GM12878 (cell line): ENCODE measurements around the gene TMEM253. TPM values are rescaled to one million over a fixed set of nuclear protein-coding genes. Genes with fewer than 3 reads are reported as not detected.

Source experiments
- ATAC-seq: fragments of 200-7000 bp; cut with Tn5 transposase; 3 replicates; pipeline ENCODE4 v1.9.1; 2020; ENCODE audit warnings: mild to moderate bottlenecking, moderate library complexity
- BruUV-seq: library from RNA; stranded (reverse); fragments of 400-500 nt; replicated peaks from 2 replicates; lab custom pipeline; 2021; lab: Mats Ljungman, UMichigan
- CTCF ChIA-PET: fragments of 300-600 bp; sonication (Branson Sonifier 250); formaldehyde crosslinking; extraction: SDS; loops from one replicate; lab custom pipeline; 2021; ENCODE audit warnings: inconsistent platforms; lab: Yijun Ruan, JAX
- POLR2A ChIA-PET: fragments of 350-600 bp; formaldehyde crosslinking; extraction: SDS; loops from one replicate; lab custom pipeline; 2021; ENCODE audit warnings: inconsistent platforms; lab: Charles Lee
- RAD21 ChIA-PET: fragments of 300-600 bp; sonication (Branson Sonifier 250); formaldehyde crosslinking; loops from one replicate; lab custom pipeline; 2023; ENCODE audit warnings: antibody characterized with exemption; ENCODE audit not compliant: unreplicated experiment; lab: Charles Lee
- SMC1A ChIA-PET: fragments of 300-600 bp; sonication (Branson Sonifier 250); formaldehyde crosslinking; loops from one replicate; lab custom pipeline; 2023; ENCODE audit not compliant: unreplicated experiment, uncharacterized antibody; lab: Charles Lee
- DNase-seq: peaks from one replicate; pipeline ENCODE4 v3.0.0-alpha.2; 2011; ENCODE audit warnings: low read depth, low spot score
- FAIRE-seq: peaks from 3 replicates; lab custom pipeline; 2011; peaks lifted over from hg19 to GRCh38; lab: Jason Lieb, UNC
- H2AFZ ChIP-seq: 2 replicates; pipeline ENCODE4 v1.6.0; 2011; ENCODE audit warnings: low read depth, low read length, control low read depth; ENCODE audit not compliant: control insufficient read depth
- H3K27ac ChIP-seq: 2 replicates; pipeline ENCODE4 v1.5.1; 2011; ENCODE audit warnings: control low read depth; ENCODE audit not compliant: control insufficient read depth, insufficient read depth
- H3K27me3 ChIP-seq, 2 experiments: replicated peaks in 1 of 2; 2 replicates each; pipeline versions ENCODE4 v1.6.0 to v1.6.1; 2011; ENCODE audit warnings: low read length in 1 of 2; ENCODE audit not compliant: control insufficient read depth in 2 of 2, insufficient read depth in 2 of 2
- H3K36me3 ChIP-seq, 2 experiments: 2 replicates each; pipeline ENCODE4 v1.5.1; 2011; ENCODE audit warnings: low read length in 1 of 2; ENCODE audit not compliant: control insufficient read depth in 2 of 2, insufficient read depth in 2 of 2
- H3K4me1 ChIP-seq: 2 replicates; pipeline ENCODE4 v1.6.1; 2011; ENCODE audit warnings: mild to moderate bottlenecking, low read length, moderate library complexity, mixed read lengths; ENCODE audit not compliant: control insufficient read depth, insufficient read depth
- H3K4me2 ChIP-seq: 2 replicates; pipeline ENCODE4 v1.6.0; 2011; ENCODE audit warnings: control low read depth; ENCODE audit not compliant: control insufficient read depth, insufficient read depth
- H3K4me3 ChIP-seq: fragments of 200-600 bp; sonication (generic); 2 replicates; pipeline ENCODE4 v1.5.1; 2016
- H3K79me2 ChIP-seq: 2 replicates; pipeline ENCODE4 v1.6.0; 2011; ENCODE audit warnings: low read length; ENCODE audit not compliant: control insufficient read depth, insufficient read depth
- H3K9ac ChIP-seq: 2 replicates; pipeline ENCODE4 v1.8.0; 2011; ENCODE audit warnings: low read length, control low read depth, mixed read lengths; ENCODE audit not compliant: control insufficient read depth, insufficient read depth
- H3K9me3 ChIP-seq: replicated peaks from 3 replicates; pipeline ENCODE4 v1.5.1; 2011; ENCODE audit warnings: mild to moderate bottlenecking, low read length; ENCODE audit not compliant: control insufficient read depth, insufficient read depth
- H4K20me1 ChIP-seq: 2 replicates; pipeline ENCODE4 v1.6.0; 2011; ENCODE audit not compliant: control insufficient read depth, insufficient read depth
- MTA3 ChIP-seq: IDR thresholded peaks from 2 replicates; pipeline ENCODE4 v1.6.1; 2012; ENCODE audit warnings: low read length, inconsistent platforms, borderline replicate concordance
- PAX5 ChIP-seq: IDR thresholded peaks from 2 replicates; pipeline ENCODE4 v1.6.1; 2011; ENCODE audit warnings: low read depth, low read length, borderline replicate concordance
- WGBS: methylation state at CpG from one replicate; pipeline ENCODE4 v1.1.6; 2016; ENCODE audit warnings: low lambda C conversion rate; ENCODE audit not compliant: insufficient replicate concordance, insufficient coverage; ENCODE audit errors: missing lambda C conversion rate; 5-methylcytosine and 5-hydroxymethylcytosine counted together
- in situ Hi-C: fragments of 300-500 bp; cut with MboI; formaldehyde crosslinking; loops from 9 replicates; pipeline ENCODE4 v1.14.3; 2018; ENCODE audit warnings: mixed read lengths
- intact Hi-C: fragments of 100-400 bp; cut with micrococcal nuclease; formaldehyde crosslinking; loops from one replicate; pipeline ENCODE4 v1.14.2; 2022; ENCODE audit not compliant: unreplicated experiment
- polyA plus RNA-seq, 11 experiments: library from polyadenylated mRNA; depleted of rRNA in 4 of 11; unstranded in 6 of 11; stranded (reverse) in 5 of 11; fragments of >200 nt; fragmentation: Nextera tagmentation in 4 of 11; fragmentation: Illumina TruSeq in 1 of 11; extraction: Ambion mirVana in 4 of 11; extraction: Trizol in 1 of 11; gene quantifications; 1 replicate in 1 of 11; 2 replicates in 10 of 11; pipeline versions ENCODE4 v1.2.1 to v1.2.3, GENCODE V29; 2011 to 2016; ENCODE audit warnings: inconsistent platforms in 2 of 11, missing spikeins in 2 of 11, low read depth in 1 of 11
- total RNA-seq, 4 experiments: library from RNA; depleted of rRNA in 3 of 4; stranded (reverse); fragments of >200 nt in 3 of 4; fragmentation: Illumina TruSeq in 1 of 4; extraction: Trizol in 1 of 4; gene quantifications; 2 replicates each; pipeline versions ENCODE4 v1.2.1 to v1.2.3, GENCODE V29; 2013 to 2021
- TF ChIP-seq, protein P1 (sequence below): IDR thresholded peaks from 2 replicates; pipeline ENCODE4 v1.6.1; 2012; ENCODE audit warnings: mild to moderate bottlenecking, low read depth, low read length
- TF ChIP-seq, protein P2 (sequence below): IDR thresholded peaks from 2 replicates; pipeline ENCODE4 v1.6.1; 2012; ENCODE audit warnings: improper control_type of control experiment, low read depth, low read length; ENCODE audit not compliant: insufficient replicate concordance
- TF ChIP-seq, protein P3 (sequence below): fragments of 450-650 bp; IDR thresholded peaks from 2 replicates; pipeline ENCODE4 v1.6.1; 2016; ENCODE audit warnings: mild to moderate bottlenecking, moderate library complexity, borderline replicate concordance

The TMEM253 gene
- total and polyA plus RNA-seq, 10 of the 15 experiments (the other 5 are each of a cell fraction or from before 2014, with no cell fraction given) = 0.11 to 0.48 TPM; not detected in 8

DNA sequence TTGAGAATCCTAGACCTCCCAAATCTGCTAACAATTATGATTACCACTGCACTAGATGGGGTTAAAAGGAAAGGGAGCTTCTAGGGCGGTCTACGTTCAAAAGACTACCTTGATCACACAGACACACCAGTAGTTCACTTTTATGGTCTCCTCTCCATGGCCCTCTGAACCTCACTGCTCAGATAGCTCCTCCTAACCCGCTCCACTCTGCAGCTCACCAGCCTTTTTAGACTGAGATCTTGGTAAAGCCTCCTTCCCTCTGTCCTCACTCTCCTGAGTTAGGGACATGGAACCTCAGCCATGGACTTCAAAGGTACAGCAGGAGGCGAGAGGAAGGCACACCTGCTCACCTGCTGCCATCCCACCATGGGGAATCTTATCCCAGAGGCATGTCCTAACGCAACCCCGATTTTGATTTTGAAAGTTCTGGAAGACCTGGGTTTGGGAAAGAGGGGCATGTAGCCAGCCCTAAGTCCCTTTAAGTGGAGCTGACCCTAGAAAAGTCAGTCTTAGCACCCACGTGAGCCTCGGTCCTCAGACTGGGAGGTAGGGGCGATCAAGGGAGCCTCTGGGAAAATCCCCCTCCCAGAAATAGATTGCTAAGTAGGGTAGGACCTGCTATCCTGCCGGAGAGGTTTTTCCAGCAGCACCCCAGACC, 3.8 kb upstream of the TMEM253 start:
- POLR2A ChIA-PET = no interaction called here
- WGBS = 74% methylated on average over 10 of the region's 10 CpGs
- in situ Hi-C loops = no loop called here
- TF ChIP-seq, protein P1, sequence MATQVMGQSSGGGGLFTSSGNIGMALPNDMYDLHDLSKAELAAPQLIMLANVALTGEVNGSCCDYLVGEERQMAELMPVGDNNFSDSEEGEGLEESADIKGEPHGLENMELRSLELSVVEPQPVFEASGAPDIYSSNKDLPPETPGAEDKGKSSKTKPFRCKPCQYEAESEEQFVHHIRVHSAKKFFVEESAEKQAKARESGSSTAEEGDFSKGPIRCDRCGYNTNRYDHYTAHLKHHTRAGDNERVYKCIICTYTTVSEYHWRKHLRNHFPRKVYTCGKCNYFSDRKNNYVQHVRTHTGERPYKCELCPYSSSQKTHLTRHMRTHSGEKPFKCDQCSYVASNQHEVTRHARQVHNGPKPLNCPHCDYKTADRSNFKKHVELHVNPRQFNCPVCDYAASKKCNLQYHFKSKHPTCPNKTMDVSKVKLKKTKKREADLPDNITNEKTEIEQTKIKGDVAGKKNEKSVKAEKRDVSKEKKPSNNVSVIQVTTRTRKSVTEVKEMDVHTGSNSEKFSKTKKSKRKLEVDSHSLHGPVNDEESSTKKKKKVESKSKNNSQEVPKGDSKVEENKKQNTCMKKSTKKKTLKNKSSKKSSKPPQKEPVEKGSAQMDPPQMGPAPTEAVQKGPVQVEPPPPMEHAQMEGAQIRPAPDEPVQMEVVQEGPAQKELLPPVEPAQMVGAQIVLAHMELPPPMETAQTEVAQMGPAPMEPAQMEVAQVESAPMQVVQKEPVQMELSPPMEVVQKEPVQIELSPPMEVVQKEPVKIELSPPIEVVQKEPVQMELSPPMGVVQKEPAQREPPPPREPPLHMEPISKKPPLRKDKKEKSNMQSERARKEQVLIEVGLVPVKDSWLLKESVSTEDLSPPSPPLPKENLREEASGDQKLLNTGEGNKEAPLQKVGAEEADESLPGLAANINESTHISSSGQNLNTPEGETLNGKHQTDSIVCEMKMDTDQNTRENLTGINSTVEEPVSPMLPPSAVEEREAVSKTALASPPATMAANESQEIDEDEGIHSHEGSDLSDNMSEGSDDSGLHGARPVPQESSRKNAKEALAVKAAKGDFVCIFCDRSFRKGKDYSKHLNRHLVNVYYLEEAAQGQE = no peak
- TF ChIP-seq PAX5 = no peak
- TF ChIP-seq, protein P2, sequence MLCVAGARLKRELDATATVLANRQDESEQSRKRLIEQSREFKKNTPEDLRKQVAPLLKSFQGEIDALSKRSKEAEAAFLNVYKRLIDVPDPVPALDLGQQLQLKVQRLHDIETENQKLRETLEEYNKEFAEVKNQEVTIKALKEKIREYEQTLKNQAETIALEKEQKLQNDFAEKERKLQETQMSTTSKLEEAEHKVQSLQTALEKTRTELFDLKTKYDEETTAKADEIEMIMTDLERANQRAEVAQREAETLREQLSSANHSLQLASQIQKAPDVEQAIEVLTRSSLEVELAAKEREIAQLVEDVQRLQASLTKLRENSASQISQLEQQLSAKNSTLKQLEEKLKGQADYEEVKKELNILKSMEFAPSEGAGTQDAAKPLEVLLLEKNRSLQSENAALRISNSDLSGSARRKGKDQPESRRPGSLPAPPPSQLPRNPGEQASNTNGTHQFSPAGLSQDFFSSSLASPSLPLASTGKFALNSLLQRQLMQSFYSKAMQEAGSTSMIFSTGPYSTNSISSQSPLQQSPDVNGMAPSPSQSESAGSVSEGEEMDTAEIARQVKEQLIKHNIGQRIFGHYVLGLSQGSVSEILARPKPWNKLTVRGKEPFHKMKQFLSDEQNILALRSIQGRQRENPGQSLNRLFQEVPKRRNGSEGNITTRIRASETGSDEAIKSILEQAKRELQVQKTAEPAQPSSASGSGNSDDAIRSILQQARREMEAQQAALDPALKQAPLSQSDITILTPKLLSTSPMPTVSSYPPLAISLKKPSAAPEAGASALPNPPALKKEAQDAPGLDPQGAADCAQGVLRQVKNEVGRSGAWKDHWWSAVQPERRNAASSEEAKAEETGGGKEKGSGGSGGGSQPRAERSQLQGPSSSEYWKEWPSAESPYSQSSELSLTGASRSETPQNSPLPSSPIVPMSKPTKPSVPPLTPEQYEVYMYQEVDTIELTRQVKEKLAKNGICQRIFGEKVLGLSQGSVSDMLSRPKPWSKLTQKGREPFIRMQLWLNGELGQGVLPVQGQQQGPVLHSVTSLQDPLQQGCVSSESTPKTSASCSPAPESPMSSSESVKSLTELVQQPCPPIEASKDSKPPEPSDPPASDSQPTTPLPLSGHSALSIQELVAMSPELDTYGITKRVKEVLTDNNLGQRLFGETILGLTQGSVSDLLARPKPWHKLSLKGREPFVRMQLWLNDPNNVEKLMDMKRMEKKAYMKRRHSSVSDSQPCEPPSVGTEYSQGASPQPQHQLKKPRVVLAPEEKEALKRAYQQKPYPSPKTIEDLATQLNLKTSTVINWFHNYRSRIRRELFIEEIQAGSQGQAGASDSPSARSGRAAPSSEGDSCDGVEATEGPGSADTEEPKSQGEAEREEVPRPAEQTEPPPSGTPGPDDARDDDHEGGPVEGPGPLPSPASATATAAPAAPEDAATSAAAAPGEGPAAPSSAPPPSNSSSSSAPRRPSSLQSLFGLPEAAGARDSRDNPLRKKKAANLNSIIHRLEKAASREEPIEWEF = no peak
- TF ChIP-seq MTA3 = no peak
- TF ChIP-seq, protein P3, sequence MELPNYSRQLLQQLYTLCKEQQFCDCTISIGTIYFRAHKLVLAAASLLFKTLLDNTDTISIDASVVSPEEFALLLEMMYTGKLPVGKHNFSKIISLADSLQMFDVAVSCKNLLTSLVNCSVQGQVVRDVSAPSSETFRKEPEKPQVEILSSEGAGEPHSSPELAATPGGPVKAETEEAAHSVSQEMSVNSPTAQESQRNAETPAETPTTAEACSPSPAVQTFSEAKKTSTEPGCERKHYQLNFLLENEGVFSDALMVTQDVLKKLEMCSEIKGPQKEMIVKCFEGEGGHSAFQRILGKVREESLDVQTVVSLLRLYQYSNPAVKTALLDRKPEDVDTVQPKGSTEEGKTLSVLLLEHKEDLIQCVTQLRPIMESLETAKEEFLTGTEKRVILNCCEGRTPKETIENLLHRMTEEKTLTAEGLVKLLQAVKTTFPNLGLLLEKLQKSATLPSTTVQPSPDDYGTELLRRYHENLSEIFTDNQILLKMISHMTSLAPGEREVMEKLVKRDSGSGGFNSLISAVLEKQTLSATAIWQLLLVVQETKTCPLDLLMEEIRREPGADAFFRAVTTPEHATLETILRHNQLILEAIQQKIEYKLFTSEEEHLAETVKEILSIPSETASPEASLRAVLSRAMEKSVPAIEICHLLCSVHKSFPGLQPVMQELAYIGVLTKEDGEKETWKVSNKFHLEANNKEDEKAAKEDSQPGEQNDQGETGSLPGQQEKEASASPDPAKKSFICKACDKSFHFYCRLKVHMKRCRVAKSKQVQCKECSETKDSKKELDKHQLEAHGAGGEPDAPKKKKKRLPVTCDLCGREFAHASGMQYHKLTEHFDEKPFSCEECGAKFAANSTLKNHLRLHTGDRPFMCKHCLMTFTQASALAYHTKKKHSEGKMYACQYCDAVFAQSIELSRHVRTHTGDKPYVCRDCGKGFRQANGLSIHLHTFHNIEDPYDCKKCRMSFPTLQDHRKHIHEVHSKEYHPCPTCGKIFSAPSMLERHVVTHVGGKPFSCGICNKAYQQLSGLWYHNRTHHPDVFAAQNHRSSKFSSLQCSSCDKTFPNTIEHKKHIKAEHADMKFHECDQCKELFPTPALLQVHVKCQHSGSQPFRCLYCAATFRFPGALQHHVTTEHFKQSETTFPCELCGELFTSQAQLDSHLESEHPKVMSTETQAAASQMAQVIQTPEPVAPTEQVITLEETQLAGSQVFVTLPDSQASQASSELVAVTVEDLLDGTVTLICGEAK = no peak

More for the DNA sequence above, 3.8 kb upstream of the TMEM253 start:
- Histone ChIP-seq H3K9me3 (no peaks in the 10 kb centered on the region), H3K27ac (no peak overlapping the region), H4K20me1 (no peaks in the 10 kb centered on the region), H3K79me2 (no peaks in the 10 kb centered on the region), H3K4me2 (no peak overlapping the region), H3K27me3 (peaks cover 2 to 3% of the 10 kb centered on the region in 2 experiments; a peak in 2 of 4 replicates), H3K4me3 (no peak overlapping the region), H3K36me3 (no peaks in the 10 kb centered on the region), H3K9ac (no peak overlapping the region), H3K4me1 (no peaks in the 10 kb centered on the region), H2AFZ (no peak overlapping the region)
- ATAC-seq (no peak), DNase-seq (no peak), FAIRE-seq (no peak)
- no TSS peak for BruUV-seq
- ChIA-PET CTCF (interaction anchor here (3.3 to 6.9 kb wide), 4 partner anchors 8 to 82 kb away, joined by 23 to 194 read pairs (median 98); partner anchors contain the start of genes ARHGEF40 and TMEM253), RAD21 (interaction anchor here (0.9 to 1.7 kb wide), 2 partner anchors 25 to 82 kb away, joined by 7 read pairs; no protein-coding TSS in a partner anchor), SMC1A (interaction anchor here (1.2 to 5.9 kb wide), 3 partner anchors 10 to 87 kb away, joined by 3 to 78 read pairs (median 4); no protein-coding TSS in a partner anchor)
- intact Hi-C loops = no loop called here
